ENCODE data around the gene LRRC26. TPM values are rescaled to one million over a fixed set of nuclear protein-coding genes. Genes with fewer than 3 reads are reported as not detected.
"Not testable (repeated sequence)": the region's sequence is repeated elsewhere in the genome, so short reads cannot be mapped to it uniquely, and the experiment has no call there.

LRRC26 gene
- total RNA-seq, 2 donors from 2014 or later = 1.3 TPM; not detected in 1

GRCh38 chr9:137127301-137128157 lies 42.3 kb downstream of the LRRC26 start:
- intact Hi-C loops (cut with DNase I) = no loop called here
- WGBS, 2 donors = 3% methylated on average over 24 of the region's 24 CpGs

DNA sequence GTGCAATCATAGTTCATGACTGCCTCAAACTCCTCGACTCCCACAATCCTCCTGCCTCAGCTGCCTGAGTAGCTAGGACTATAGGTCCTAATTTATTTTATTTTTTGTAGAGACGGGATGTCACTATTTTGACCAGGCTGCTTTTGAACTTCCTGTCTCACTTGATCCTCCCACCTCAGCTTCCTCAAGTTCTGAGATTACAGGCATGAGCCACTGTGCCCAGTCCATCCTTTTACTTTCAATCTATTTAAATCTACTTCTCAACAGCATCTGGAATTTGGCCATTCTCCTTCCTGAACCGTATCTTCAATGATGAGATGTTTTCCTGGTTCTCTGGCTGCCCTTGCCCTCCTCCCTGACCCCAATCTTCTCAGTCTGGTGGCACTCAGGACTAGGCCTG lies 43.1 kb downstream of the LRRC26 start:
- WGBS, 2 donors = 8 to 13% methylated on average over 3 of the region's 3 CpGs
- Histone ChIP-seq H3K27ac (peak overlapping the region; percentile 87 to 94 (median 90)), H3K36me3 (replicated peaks in 1 of 2; ENCODE audit: insufficient read depth in 1 of 2, low read depth in 2 of 2) (no peaks in the 10 kb centered on the region), H3K9me3 (no peaks in the 10 kb centered on the region), H3K27me3 (no peaks in the 10 kb centered on the region), H3K4me1 (peaks cover 46% of the 10 kb centered on the region), H3K4me3 (no peak overlapping the region)
- TF ChIP-seq CTCF (IDR thresholded peaks at IDR 0.05) = no peak
- TF ChIP-seq POLR2A (IDR thresholded peaks at IDR 0.05) = no peak
- DNase-seq (no peak), ATAC-seq (no peak)
- intact Hi-C loops (cut with DNase I) = no loop called here

More at GRCh38 chr9:137127301-137128157, 42.3 kb downstream of the LRRC26 start:
- Histone ChIP-seq H3K27me3 (no peaks in the 10 kb centered on the region), H3K36me3 (replicated peaks in 1 of 2; ENCODE audit: insufficient read depth in 1 of 2, low read depth in 2 of 2) (no peaks in the 10 kb centered on the region), H3K9me3 (no peaks in the 10 kb centered on the region), H3K4me3 (no peak overlapping the region), H3K27ac (peak overlapping the region; percentile 87 to 94 (median 90)), H3K4me1 (peaks cover 42% of the 10 kb centered on the region)
- ATAC-seq = peak; percentile 67
- TF ChIP-seq POLR2A (IDR thresholded peaks at IDR 0.05) = peak in 2 of 3 donors; percentile 68 to 76
- TF ChIP-seq CTCF (IDR thresholded peaks at IDR 0.05) = peak in 5 of 7 experiments; percentile 7 to 41 (median 36)
- peak; percentile 77 to 88 (median 83) for DNase-seq

- WGBS, 2 donors = 84 to 85% methylated on average over 3 to 5 of the region's 5 CpGs
- Histone ChIP-seq H3K27ac (peak overlapping the region in 2 of 4 donors; percentile 26 to 27), H3K4me1 (peaks cover 39% of the 10 kb centered on the region)
- H3K4me3 ChIP-seq; H3K36me3 ChIP-seq (replicated peaks in 1 of 2; ENCODE audit: insufficient read depth in 1 of 2, low read depth in 2 of 2); H3K9me3 ChIP-seq; H3K27me3 ChIP-seq; ATAC-seq; DNase-seq; intact Hi-C loops (cut with DNase I): not testable (repeated sequence)
Observed at GRCh38 chr9:137123952-137124462, 45.8 kb downstream of the LRRC26 start.

DNA sequence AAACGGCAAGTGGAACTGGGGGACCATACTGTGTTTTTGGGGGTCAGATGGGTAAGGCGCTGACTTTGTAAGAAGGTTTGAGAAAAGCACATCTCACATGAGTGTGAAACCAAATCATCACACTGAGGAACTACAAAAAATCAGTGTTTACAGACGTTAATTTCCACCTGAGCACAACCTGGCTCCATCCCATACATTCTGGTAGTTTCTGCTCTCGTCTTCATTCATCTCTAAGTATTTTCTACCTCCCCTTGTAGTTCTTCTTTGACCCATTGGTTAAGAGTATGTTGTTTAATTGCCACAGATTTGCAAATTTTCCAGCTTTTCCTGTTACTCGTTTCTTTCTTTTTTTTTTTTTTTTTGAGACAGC lies 46.4 kb downstream of the LRRC26 start:
- WGBS, 2 donors = 66 to 68% methylated on average over 5 of the region's 5 CpGs
- TF ChIP-seq CTCF (IDR thresholded peaks at IDR 0.05) (no peak), POLR2A (IDR thresholded peaks at IDR 0.05) (no peak)
- Histone ChIP-seq H3K4me1 (peaks cover 35% of the 10 kb centered on the region), H3K4me3 (no peak overlapping the region), H3K27me3 (no peaks in the 10 kb centered on the region), H3K9me3 (no peaks in the 10 kb centered on the region), H3K36me3 (replicated peaks in 1 of 2; ENCODE audit: insufficient read depth in 1 of 2, low read depth in 2 of 2) (no peaks in the 10 kb centered on the region), H3K27ac (no peak overlapping the region)
- intact Hi-C loops (cut with DNase I) = no loop called here
- no peak for ATAC-seq
- DNase-seq = no peak

GRCh38 chr9:137122796-137123467 lies 46.9 kb downstream of the LRRC26 start:
- H3K9me3 ChIP-seq; H3K27me3 ChIP-seq; H3K4me3 ChIP-seq; H3K36me3 ChIP-seq (replicated peaks in 1 of 2; ENCODE audit: insufficient read depth in 1 of 2, low read depth in 2 of 2); intact Hi-C loops (cut with DNase I); DNase-seq; H3K27ac ChIP-seq; ATAC-seq: not testable (repeated sequence)
- WGBS, 2 donors = 88% methylated on average over 16 of the region's 16 CpGs
- peaks cover 29% of the 10 kb centered on the region for H3K4me1 ChIP-seq

DNA sequence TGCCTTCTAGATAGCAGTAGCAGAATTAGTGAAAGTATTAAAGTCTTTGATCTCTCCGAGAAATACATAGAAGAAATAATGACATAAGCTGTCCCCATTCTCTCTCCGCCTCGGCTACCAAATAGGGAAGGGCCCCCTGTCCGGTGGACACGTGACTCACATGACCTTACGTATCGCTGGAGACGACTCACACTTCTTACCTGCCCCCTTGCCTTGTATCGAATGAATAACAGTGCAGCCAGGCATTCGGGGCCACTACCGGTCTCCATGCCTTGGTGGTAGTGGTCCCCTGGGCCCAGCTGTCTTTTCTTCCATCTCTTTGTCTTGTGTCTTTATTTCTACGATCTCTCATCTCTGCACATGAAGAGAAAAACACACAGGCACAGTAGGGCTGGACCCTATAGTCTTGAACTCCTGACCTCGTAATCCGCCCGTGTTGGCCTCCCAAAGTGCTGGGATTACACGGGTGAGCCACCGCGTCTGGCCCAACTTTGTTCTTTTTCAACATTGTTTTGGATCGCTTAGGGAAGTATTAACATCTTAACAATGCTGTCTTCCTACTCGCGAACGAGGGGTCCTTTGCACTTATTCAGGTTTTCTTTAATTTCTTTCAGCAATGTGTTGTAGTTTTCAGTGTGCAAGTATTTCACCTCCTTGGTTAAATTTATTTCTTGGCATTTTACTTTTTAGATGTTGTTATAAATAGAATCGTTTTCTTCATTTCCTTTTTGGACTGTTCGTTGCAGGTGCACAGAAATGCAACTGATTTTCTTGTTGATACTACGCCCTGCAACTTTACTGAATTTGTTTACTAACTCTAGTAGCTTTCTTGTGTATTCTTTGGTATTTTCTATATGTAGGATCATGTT lies 47.7 kb downstream of the LRRC26 start:
- H3K27me3 ChIP-seq; H3K4me3 ChIP-seq; DNase-seq; ATAC-seq; H3K9me3 ChIP-seq; intact Hi-C loops (cut with DNase I); H3K36me3 ChIP-seq (replicated peaks in 1 of 2; ENCODE audit: insufficient read depth in 1 of 2, low read depth in 2 of 2); H3K27ac ChIP-seq: not testable (repeated sequence)
- peaks cover 24% of the 10 kb centered on the region for H3K4me1 ChIP-seq
- WGBS, 2 donors = 71% methylated on average over 15 of the region's 25 CpGs
